TTC549 (cell line): Measurements from ENCODE around the gene APP.

Experiments
- FAIRE-seq: peaks from 2 replicates; lab custom pipeline; 2012; peaks lifted over from hg19 to GRCh38; lab: Jason Lieb, UNC

The APP gene

DNA sequence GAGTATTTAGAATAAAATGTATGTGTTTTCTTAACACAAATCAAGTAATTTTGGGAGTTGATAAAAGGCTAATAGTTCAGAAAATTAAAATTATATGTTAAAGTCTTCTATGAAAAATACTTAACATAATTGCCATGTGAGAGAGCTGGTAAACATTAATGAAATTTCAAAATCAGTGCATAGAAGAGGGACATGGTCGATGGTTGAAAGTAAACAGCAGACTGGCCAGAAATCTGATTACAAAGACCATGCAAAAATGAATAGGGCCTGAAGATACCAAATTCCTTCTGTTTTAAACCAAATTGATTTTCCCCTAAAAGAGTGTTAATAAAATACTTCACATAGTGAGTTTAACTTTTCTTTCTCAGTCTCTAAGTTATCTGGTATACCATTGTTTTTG, 307.5 kb downstream of the APP start:
- no peak for FAIRE-seq

DNA sequence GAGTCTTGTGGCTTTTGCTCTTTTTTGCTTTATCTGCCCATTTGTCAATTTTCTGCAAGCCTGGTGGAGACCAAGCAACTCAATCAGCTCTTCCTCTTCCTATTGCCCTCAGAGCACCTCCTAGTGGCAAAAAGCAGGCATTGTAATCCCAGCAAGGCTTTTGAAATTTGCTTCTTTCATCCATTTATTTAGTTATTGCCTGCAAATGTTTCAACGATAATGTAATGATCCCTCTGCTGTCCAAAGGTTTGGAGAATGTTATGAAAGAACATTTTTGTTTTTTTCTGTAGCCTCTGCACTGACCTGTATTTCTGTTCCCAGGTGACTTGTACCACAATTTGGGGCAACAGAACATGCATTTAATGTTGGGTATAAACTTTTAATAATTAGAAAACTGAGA, 308.0 kb downstream of the APP start:
- peak; percentile 45 for FAIRE-seq

DNA sequence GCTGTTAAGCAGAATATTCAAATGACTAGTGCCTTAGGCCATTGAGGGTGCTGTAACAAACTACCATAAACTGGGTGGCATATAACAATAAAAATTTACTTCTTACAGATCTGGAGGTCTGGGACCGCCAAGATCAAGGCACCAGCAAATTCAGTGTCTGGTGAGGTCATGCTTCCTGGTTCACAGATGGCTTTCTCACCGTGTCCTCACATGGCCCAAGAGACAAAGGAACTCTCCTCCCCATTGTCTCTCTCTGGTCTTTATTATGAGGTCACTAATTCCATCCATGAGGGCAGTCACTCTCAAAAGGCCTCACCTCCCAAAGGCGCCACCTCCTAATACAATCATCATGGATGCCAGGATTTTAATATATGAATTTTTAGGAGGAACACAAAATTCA, 308.5 kb downstream of the APP start:
- no peak for FAIRE-seq

DNA sequence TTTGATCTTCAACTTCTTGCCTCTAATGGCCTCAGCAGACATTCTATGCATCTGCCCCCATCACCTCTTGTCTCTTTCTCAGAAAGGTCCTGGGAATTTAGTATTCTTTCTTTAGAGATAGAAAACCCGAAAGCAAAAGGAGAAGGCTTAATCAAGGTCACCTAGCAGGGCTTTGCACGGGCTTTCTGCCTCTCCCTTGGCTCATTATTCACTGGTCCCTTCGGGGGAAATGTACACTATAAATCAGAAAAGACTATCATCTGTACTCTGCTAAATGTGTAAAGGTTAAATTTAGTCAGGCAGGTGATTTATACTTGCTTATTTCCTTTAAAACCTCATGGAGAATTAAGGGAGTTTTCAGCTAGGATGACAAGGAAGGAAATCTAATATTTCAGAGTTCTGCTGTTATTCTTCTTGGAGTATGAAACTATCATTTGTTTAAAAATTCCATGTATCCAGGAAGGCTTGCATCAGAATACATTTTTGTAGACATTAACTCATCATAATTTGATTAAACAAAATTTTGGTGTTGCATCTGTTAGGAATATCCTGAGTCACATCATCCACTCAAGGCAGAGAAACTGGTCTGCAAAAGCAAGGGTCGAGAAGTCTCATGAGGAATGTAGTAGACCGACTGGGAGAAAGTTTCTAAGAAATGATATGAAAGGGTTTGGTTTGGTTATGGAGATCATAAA, 311.2 kb downstream of the APP start:
- FAIRE-seq, result no peak

DNA sequence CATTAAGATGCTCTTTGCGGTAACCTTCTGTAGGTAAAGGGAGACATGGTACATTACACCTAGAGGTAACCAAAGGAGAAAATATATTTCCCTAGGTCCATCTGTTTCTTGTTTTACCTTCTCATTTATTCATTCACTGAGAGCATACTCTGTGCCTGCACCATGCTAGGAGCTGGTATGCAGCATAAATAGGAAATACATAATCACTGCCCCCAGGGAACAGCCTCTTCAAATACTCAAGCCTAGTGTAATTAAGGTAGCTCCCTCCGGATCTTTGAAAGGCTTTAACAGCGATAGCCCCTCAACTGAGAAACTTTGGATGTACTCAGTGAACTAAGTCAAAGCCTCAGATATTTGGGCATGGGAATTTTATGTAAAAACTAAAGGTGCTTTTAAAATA, 312.2 kb downstream of the APP start:
- FAIRE-seq, result no peak

DNA sequence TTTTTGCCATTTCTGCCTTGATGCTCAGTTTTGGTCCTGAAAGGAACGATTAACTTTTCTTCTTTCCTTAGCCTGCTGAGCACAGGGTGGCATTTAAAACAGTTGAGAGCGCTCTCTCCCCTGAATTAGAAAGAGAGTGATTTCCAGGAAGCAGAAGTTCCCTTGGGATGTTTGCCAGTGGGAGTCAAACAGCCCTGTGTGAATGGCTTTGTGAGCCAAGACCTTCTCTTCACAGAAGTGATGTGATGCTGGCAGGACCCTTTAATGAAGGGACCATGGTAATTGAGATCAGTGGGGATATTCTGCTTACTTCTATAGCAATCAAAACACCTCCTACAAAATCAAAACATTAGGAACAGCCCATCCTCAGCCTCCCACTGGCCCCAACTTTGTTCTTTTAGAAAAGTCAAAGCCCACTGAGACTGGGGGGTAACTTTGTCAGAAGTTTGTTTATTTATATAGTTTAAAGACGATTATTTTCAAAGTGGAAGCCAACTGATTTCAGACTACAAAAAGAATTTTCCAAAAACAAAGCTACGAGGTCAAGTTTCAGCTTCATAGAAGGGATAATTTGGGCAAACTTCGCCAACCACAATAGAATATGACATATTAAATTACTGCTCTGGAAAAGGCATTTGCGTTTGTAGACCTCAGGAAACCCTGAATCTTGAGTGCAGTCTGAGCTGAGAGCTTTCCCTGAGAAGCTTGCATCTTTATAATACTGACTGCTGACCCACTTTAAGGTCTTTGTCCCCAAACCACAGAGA, 313.1 kb downstream of the APP start:
- no peak for FAIRE-seq

DNA sequence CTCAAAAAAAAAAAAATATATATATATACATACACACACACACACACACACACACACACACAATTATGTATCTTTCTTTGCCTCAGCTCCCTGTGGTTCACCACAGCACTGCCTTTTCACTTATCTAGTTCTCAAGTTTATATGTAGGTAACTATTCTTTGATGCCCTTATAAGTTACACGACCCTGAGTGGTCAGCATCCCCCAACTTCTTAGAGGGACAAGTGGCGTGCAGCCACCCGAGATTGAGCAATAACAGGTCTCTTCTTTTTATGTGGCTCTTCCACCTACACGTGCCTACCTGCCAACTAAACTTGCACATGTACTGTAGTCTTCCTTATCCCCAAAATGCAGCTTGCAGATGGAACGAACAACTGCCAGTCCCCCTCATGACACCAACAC, 315.0 kb downstream of the APP start:
- FAIRE-seq, result no peak

DNA sequence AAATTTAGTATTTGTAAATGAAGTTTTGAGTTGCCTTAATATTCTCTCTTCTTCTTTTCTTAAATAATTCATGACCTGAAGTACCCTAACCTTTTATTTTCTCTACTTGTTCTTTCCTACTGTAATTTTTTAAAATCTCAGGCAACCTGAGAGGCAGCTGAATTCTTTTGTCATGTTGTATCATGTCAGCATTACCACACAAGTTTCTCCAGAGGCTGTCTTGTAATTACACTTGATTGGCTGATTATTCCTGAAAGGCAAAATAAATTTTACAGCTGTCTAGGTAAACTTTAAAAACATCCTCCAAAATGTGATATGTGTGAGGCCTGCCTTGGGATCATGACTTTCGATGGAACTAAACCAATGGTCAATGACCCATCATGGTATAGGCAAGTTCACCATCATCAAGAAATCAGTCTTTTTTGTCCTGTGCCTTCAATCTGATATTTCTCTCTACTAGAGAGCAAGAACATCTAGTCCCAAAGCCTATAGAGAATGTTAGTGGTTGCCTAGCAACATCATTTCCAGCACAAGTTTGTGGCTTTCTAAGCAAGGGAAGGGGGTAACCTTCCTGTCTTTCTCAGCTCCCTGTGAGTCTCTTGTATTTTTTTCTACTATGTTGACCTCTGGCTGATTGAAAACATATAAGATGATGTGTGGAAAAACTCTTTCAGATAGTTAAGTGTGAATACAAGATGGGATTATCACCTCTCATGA, 320.3 kb downstream of the APP start:
- FAIRE-seq, result no peak

DNA sequence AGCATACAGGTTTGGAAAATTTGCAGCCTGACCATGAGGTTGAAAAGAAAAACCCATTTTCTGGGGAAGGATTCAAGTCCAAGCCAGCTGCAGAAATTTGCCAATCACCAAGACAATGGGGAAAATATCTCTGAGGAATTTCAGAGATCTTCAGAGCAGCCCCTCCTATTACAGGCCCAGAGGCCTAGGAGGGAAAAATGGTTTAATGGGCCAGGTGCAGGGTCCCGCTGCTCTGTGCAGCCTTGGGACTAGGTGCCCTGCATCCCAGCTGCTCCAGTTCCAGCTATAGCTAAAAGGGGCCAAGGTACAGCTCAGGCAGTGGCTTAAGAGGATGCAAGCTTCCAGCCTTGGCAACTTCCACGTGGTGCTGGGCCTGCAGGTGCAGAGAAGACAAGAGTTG, 322.3 kb downstream of the APP start:
- FAIRE-seq, result no peak

DNA sequence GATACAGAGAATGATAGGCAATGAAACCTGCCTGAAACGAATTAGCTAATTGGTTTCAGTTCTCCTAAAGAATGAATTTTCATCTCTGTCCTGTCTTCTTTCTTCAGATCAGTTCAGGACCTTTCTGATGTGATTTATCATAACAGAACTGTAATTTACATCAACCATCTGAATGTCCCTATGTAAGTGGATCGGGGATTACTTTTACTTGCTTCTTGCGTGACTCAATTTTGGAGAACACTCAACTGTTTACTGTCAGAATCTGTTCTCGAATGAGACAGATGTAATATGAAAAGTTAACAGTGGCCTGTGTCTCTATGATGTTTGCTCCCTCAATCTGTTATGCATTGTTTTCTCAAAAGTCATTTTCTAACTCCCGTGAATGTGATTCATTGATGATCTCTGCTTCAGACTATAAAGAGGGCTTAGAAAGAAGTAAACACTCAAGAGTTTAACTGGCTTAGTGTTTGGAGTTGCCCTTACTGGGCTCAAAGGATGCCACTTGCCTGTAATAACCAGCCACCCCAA, 324.8 kb downstream of the APP start:
- FAIRE-seq, result no peak

DNA sequence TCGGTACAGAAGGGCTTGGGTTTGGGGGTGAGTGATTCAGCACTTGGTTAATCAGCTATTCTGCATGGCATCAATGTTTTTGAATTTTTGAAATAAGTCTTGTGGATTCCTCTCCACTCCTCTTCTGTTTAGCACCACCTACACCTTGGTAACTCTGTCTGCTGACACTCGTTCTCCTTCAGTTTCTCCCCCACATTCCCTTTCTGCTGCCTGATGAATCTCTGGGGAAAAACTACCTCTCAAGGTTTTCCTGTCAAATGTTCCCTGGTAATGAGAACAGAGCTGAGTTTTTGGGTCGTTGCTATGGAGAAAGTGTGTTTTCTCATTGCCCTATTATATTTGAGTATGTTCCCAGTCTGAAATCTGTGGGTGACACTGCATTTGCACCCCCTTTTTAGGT, 327.6 kb downstream of the APP start:
- FAIRE-seq, result no peak

DNA sequence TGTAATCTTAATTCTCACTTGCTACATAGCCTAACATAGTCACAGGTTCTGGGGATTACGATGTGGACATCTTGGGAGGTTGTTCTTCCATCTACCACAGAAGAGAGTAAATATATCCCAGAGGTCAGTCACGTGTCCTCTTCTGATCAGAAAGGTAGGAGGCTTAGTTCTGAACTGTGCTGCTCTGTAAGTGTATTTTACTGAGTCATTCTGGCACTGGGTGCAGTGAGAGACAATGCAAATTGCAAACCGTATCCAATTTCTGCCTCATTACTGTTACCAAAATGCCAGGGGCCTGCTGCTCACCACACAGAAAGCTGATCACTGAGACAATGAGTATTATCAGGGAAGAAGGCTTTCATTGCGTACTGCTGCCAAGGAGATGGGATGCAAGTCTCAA, 331.8 kb downstream of the APP start:
- FAIRE-seq, result no peak

DNA sequence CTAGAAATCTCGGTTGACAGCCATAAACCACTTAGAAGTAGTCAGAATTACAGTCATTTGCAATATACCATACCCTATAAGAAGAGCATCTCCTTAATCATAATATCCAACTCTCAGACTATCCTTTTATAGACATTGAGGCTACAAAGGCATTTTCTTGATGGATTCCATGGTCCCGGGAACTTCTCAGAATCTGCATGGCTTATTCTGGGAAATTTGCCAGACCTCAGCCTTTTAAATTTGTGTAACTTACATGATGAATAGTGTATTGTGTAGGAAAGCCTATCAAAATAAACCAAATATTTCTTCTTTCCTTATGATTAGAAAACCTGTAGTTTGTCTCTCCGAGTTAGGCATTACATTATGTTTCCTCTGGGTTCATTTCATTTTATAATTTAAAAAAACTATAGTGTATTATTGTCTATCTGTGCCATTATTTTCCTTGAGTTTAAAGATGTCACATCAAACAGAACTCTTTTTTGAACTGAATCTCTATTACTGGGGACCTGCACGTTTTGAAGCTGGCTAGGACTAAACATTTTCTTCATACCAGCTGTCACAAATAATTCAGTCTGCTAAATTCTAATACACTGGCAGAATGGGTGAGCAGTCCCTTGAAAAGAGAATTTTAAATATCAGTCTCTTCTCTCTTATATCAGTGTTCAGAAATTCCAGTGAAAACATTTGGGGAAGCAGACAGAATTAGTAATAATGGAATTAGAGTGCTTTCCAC, 332.9 kb downstream of the APP start:
- FAIRE-seq, result no peak

DNA sequence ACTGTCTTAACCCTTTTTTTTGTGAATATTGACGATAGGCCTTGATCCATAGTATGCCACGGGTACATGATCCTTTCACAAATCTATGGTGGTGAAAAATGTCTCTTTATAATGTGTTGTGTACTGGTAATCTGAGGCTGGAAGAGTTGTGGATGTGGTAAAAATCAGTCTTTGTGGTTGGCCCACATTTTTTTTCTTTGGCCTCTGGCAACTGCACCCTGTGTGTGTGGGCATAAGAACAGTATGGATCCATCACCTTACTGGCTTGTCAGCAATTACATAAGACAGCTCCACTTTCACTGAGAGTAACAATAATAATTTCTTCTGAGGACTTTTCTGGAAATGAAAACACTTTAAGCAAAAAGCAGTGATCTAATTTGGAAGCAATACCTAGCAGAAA, 334.2 kb downstream of the APP start:
- FAIRE-seq, result no peak

DNA sequence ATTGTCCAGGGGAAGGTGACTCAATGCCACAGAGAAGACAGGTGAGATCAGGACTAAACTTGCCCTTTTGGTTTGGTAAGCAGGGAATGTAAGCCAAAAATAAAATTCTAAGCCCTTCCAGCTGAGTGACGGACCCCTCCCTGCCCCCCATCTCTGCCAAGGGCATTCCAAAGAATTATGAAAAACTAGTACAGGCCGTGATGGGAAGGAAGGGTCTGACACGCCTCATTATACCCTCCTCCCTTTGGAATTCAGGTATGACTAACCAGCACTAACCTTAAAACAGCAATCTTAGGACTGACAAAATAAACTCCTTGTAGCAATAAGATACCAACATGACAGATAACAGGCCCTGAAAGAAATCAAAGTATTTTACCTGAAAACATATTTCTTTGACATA, 336.2 kb downstream of the APP start:
- no peak for FAIRE-seq

DNA sequence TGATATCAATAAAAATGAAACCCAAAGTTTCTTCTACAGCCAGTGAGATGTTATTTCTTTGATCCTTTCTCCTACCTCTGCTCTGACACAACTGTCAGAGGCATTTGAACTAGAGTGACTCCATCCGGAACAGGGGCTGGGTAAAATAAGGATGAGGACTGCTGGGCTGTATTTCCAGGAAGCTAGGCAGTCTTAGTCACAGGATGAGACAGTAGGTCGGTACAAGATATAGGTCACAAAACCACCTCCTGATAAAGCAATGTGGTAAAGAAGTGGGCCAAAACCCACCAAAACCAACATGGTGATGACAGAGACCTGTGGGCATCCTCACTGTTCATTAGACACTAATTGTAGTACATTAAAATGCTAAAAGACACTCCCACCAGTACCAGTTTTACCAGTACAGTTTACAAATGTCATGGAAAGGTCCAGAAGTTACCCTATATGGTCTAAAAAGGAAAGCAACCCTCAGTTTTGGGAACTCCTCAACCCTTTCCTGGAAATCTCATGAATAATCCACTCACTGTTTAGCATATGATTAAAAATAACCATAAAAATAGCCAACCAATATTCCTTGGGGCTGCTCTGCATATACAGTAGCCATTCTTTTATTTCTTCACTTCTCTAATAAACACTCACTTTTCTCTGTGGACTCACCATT, 339.1 kb downstream of the APP start:
- FAIRE-seq, result no peak
